HL-60/S4 treated with phorbol 12-myristate 13-acetate at 8.2 ng/mL for 4 days and 3 days (cell line): ENCODE data around the gene AMDHD1.
"Not testable (repeated sequence)": the region's sequence is repeated elsewhere in the genome, so short reads cannot be mapped to it uniquely, and the experiment has no call there.

Source experiments
- in situ Hi-C: fragments of 300-500 bp; cut with MboI; formaldehyde crosslinking; loops from 2 replicates; pipeline ENCODE4 v1.15.0; 2022; ENCODE audit warnings: low sequenced_read_pairs

AMDHD1 gene

DNA sequence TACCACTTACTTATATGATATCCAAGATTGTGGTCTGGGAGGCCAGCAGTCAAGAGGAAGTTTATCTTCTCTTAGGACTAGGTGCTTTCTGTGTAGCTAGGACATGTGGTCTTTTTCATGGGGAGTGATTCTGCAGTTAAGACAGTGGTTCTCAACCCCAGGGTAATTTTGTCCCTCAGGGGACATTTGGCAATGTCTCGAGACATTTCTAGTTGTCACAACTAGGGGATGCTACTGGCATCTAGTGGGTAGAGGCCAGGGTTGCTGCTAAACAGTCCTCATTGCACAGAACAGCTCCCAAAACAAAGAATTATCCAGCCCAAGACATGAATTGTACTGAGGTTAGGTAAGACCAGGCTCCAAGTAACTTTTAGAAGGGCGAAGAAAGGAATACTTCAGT lies 20.0 kb downstream of the AMDHD1 start:
- in situ Hi-C loops, result no loop called here

DNA sequence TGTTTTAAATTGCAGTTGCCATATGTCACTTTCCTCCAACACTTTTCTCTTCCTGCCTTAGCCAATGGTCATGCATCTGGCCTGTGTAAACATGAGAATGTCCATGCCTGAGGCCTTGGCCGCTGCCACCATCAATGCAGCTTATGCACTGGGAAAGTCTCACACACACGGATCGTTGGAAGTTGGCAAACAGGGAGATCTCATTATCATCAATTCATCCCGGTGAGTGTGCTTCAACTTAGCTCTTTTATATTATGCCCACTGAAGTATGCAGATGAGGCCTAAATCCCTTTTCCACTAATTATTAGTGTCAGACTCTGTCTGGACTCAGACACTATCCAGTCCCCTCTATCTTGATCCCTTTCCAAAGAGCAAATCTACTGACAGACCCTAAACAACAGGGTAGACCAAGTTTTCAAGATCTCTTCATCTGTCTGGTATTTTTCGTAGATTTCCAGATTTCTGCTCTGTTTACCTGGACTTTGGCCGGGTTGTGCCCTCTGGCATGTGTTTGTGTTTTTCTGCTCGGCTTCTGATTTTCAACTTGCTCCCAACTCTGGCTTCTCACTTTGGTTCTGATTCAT lies 23.2 kb downstream of the AMDHD1 start:
- in situ Hi-C loops, result no loop called here

DNA sequence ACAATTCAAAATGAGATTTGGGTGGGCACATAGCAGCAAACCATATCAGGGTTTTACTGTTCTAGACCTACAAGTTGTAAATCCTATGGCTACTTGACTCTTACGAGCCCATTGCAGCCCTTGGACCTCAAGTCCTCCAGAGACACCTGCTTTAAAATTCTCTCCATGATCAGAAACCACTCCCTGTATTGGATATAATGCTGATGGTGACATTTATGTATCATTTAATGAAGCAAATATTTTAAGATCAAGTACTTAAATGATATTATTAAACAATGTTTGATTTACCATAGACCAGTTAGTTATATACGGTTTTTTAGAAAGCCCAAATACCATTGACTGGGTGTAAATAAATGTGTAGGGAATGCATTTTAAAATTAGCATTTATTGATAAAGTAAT lies 24.2 kb downstream of the AMDHD1 start:
- in situ Hi-C loops, result no loop called here

DNA sequence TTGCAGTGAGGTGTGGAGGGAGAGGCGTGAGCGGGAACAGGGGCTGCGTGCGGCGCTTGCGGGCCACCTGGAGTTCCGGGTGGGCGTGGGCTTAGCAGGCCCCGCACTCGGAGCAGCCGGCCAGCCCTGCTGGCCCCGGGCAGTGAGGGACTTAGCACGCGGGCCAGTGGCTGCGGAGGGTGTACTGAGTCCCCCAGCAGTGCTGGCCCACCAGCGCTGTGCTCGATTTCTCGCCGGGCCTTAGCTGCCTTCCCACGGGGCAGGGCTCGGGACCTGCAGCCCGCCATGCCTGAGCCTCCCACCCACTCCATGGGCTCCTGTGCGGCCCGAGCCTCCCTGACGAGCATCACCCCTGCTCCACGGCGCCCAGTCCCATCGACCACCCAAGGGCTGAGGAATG lies 26.0 kb downstream of the AMDHD1 start:
- in situ Hi-C loops, result not testable (repeated sequence)

DNA sequence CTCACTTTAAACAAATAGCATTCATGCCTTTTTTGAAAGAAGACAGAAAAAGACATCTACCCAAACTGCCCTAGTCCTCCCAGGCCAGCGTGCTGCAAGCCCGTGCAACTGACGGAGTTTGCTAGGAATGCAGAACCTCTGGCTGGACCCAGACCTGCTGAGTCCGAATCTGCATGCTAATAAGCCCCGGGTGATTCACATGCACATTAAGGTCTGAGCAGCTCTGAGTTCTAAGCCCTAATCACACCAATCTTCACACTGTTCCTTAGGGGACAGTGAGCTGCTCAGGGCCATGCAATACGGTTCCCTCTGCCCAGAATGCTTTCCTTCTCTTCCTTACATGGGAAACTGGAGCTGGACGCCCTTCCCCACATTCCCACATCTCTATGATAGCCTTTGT lies 27.8 kb downstream of the AMDHD1 start:
- in situ Hi-C loops, result no loop called here

DNA sequence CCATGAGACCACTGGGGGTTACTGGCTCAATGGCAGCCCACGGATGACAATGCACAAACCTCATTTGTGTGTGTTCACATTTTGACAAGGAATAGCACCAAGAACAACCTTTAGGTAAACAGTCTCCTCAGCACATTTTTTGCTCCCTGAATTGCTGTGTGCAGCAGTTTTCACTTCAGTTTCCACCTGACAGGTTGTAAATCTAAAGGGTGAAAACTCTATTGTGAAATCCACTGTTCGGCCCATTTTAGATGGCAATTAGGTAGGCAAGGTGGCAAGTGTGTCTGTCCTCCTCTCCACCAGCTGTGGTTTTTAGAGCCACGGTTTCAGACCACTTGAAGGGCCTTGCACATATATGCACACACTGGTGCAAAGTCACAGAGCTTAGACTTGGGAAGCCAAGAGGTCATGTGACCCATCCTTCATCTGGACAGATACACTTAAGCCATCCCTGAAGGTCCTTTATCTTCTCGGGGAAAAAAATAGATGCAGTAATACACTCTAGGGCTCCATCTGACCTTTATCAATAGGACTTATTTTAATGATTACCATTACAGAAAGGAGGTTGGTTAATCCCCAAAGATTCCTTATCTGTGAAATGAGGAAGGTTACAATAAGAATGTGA lies 29.8 kb downstream of the AMDHD1 start:
- in situ Hi-C loops, result no loop called here

DNA sequence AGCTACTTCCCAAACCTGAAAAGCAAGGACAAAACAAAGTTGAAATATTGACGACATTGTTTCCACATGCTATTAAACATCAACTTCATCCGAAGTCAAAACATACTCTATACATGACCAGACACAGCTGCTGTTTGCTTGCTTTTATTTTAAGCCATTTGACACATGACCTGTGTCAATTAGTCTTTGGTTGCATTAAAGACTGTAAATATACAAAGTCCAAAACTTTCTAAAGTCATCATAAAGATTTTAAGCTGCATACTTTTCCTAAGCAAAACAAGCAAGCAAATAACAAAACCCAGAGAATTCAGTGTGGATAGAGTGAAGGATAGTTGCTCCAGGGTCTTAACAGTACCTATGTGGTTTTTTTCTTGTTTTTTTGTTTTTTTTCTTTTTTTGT lies 31.2 kb downstream of the AMDHD1 start:
- in situ Hi-C loops, result no loop called here

DNA sequence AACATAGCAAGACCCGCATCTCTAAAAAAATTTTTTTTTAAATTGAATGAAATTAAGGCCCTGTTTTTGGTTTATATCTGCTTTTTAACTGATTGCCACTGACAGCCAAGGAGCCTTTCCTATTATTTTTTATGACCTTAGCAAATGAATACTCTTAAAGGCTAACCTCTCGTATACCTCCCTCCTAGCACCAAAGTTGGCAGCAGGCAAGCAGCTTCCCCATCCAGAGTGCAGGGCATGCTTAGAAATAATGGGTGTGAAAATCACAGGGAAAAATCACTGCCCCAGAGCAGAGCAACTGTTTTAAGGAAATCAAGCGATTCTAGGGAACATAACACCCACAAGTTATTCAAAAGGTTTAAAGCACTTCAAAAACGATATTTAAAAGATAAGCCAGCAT lies 32.4 kb downstream of the AMDHD1 start:
- in situ Hi-C loops, result no loop called here

DNA sequence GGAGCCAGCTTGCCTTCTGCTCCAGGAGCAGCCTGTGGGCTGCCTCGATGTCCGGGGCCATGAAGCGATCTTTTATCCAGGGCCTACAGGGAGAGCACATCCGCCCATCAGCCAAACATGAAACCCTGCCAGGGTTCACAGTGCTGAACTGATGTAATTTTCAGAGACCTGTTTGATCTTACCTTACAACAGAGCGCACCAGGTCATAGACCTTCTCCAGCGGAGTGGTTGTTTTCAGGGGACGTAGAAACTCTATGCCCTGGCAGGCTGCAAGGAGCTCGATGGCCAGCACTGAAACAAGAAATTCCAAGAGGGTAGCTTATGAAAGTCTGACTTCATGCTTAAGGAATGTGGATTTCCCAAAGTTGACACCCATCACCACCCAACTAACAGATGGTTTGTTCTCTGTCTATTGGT lies 33.3 kb downstream of the AMDHD1 start:
- in situ Hi-C loops, result no loop called here

DNA sequence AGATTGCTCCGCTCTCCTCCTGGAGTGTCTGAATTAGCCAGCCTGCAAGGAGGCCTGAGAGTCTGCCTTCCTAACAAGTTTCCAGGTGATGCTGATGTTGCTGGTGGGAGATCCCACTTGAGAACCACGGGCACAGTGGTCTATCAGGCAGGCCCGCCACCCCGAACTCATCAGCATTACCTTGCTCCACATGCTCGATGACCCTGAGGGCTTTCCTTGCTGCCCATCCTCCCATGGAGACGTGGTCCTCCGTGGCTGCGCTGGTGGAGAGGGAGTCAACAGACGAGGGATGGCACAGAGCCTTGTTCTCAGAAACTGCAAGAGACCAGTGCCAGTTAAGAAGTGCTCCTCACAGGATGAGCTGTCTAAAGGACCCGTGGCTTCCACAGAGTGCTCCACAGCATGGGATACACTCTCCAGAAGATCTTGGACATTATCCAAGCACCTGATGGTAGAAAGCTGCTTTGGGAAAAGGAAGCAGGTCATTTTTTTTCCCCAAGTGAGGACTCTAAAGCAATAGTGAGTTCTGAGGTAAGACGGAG lies 34.7 kb downstream of the AMDHD1 start:
- in situ Hi-C loops, result no loop called here

DNA sequence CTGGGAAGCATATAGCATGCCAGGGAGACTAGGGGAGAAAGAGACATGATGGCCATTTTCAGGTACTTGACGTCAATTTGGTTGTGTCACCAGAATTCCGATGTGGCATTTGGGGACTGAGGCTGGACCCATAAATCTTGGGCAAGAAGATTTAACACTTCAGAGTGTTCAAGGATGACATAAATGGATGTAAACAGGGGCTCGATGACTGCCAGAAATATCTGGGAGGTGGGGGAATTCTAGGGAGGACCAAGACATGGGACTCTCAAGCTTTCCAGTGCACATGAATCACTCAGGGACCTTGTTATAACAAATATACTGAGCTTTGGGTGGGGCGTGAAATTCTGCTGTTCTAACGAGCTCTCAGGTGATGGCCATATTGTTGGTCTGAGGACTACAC lies 35.2 kb downstream of the AMDHD1 start:
- in situ Hi-C loops, result no loop called here

DNA sequence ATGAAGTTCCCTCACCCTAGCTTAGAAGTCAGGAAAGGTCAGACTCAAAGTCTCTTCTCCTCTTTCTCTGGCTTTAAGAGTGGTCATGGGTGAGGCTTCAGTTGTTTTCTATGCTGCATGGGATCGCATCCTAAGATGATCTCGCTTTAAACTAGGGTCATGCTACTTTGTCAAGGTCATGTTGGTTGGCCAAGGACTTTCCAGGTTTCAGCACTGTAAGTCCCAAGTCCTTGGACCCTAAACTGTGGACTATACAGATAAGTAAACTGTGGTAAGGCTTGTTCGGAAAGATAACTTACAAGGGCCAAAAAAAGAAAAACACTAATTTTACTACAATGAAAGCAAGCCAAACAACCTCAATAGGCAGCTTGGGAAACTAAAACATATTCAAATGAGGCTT lies 35.6 kb downstream of the AMDHD1 start:
- in situ Hi-C loops, result no loop called here

DNA sequence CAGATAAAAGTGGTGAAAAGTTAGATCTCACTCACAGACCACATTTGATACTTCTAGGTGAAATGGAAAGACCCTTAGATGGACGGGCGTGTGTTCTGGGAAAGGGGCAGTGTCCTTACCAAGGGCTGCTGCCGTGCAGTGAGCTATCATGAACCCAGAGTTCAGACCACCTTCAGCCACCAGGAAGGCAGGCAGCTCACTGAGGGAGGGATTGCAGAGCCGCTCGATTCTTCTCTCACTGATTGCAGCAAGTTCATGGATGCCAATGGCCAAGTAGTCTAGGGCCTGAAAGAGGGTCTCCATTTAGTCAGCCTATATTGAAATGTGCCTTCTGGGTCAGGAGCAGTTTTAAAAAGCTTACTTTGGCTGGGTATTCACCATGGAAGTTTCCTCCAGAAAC lies 37.3 kb downstream of the AMDHD1 start:
- in situ Hi-C loops, result no loop called here

DNA sequence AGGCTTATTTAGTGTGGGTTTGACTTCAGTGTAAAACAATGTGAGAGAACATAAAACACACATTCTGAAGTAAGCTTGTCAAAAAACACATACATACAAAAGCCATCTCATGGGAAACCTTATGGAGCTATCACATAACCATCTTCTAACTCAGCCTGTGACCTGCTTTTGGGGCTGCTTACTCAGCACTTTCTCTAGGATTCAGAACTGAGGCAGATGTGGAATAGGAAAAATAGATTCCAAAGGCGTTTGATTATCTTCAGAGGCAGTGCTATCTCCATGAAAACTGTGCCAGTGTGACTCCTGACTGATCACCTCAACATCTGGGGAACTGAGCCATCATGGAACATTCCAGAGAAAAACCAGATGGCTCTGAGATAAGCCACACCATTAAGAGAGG lies 39.5 kb downstream of the AMDHD1 start:
- in situ Hi-C loops, result no loop called here

DNA sequence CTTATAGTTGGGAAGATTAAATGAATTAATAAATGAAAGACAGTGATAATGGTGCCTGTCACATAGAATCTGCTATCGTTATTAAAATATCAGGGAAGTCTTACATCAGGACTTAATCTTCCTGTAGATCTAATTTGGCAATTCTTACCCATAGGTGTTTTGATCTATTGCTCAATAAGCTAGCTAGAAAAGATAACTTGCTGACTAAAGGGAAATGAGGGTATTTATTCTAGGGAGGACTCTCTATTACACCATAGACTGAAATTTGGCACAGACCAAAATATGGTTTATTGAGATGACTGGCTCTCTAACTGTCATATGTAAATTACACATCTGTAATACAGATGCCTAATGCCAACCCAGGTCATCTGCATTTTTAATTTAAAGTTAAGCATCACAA lies 41.6 kb downstream of the AMDHD1 start:
- in situ Hi-C loops, result no loop called here

DNA sequence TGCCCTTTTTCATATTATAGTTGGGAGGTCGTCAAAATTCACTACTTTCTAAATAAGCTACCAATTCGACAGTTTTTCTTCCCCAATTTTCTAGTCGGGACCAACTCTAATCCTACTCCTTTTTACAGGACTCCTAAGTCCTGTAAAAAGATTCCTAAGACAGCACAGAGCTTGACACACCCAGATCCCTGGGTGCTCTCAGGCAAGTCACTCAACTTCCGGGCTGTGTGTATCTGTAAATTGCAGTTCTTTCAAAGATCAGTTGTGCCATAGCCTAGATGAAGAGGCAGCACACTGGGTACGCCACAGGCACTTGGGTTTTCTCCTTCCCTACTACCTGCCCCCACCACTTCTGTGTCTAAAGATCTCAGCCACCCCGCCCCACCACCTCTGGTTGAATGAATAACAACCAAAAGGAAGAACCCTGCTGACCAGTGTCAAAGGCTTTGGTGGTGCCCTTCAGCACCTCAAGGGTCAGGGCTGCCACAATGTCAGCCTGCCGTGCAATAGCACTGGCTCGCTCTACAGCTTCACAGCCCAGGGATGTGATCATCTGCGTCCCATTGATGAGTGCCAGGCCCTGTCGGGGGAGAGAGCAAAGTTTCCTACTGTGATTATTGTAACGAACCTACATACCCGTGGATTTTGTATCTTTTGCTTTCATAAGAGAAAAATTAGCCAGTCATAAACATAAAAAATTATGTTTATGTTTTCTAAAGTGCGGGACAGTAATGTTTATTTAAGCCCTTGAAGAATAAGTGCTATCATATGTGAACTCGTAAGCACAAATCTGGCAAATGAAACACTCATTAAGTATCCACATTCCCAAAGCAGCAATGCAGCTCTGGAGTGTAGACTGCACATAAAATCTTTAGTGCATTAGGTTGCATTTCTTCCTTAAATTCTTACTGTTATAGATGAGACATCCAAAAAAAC lies 43.8 kb downstream of the AMDHD1 start:
- in situ Hi-C loops, result no loop called here

DNA sequence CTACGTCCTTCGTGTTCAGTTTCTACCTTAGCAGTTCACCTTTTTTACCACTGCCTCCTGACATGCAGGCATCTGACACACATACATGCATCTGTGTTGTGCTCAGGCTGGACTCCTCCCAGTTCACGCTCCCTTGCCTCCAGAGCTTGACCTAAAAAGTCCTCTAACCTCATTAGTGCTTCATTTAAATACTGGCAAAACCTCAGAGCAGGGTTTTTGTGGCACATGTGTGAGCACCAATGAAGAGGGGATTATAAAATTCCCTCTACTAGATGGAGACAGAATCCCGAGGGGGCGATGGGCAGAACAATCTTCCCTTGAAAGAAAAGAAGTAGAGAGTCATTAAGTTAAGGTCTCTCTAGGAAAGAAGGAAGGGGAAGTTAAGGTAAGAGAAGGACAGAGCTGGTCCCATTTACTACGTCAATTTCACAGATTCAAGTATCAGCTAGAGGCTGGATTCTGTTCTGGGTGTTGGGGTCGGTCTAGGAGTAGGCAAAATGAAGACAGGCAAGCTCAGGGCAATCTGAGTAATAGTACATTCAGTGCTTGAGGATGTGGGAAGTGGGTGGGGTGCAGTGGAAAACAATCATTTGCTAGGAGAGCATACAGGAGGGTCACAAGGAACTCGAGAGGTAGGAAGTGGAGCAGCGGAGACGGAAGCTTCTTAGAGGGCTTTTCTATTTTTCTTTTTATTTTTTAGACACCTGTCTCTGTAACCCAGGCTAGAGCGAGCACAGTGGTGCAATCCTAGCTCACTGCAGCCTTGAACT lies 45.6 kb downstream of the AMDHD1 start:
- in situ Hi-C loops, result no loop called here

DNA sequence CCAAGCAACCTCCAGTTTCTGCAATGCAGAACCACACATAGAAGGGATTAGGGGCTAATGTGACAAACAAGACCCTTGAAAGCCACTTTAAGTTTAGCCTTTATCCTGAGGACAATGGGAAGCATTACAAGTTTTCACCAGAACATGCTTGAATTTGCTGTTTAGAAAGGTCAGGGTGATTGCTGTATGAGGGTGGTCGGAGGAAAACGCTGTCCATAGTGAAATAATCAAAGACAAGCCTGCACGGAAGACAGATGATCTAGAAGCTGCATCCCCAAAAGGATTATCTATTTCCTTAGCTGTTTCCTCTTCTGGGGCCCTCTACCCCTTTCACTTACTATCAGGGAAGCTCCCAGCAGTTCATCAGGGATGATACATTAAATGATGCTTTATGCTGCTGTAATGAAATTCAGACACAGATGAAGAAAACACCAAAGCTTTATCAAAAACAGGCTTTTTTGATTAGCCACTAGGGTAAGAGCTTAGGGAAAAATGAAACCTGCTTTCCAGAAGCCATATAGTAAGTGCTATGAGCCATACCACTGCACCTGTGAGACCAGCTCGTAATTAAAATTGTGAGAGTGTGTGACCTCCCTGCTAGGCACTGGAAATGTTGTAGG lies 46.5 kb downstream of the AMDHD1 start:
- in situ Hi-C loops, result no loop called here

DNA sequence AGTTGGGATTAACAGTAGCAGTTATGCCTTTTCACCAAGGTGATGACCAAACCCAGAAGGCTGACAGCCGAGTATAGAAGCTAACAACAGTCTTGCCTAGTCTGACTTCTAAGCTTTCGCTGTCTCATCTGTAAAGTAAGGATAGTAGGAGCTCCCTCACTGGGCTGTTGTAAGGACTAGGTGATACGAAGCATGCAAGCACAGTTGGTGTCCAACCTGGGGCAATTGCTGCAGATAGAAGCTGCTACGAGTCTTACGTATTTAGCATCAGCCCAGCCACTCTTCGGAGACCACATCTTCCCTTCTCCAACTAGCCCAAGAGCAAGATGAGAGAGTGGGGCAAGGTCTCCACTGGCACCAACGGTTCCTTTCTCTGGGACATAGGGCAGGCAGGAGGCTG lies 47.0 kb downstream of the AMDHD1 start:
- in situ Hi-C loops, result no loop called here

DNA sequence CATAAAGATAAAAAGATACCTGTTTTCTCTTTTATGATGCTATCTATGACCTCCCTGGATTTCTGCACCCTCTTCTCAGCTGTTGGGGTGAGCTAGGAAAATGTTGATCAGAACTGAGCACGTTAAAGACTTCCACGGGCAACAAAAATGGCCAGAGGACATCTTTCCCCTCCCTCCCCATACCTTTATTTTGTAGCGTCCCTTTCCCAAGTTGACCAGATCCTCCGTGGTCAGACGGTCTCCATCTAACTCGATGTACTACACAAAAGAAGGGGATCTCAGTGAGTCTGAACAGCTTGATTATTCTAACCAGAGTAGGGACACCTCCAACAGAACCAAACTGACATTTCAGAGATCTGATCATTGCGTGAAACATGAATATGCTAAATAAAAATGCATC lies 50.8 kb downstream of the AMDHD1 start:
- in situ Hi-C loops, result no loop called here

DNA sequence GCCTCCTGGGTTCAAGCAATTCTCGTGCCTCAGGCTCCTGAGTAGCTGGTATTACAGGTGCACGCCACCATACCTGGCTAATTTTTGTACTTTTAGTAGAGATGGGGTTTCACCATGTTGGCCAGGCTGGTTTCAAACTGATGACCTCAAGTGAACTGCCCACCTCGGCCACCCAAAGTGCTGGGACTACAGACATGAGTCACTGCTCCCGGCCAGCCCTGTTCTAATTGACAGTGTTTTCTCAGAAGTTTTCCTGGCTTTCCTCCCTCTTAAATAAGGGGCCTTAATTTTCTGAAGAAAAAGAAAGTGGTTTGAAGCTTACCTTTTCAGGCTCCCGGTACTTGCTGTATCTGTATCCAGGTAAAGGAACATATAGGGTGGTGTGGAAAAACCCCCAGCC lies 51.3 kb downstream of the AMDHD1 start:
- in situ Hi-C loops, result no loop called here
